Gastroesophageal sphincter (tissue), 3 donors: ENCODE measurements around the gene CARTPT.

ENCODE experiments used
- EP300 ChIP-seq: sonication (generic); formaldehyde crosslinking; IDR thresholded peaks from one replicate; pipeline ENCODE4 v1.6.1; 2017; ENCODE audit warnings: antibody characterized with exemption, mild to moderate bottlenecking
- POLR2A ChIP-seq, 2 donors: fragments of 450-650 bp; IDR thresholded peaks; one replicate each; pipeline ENCODE4 v1.6.1; 2017; ENCODE audit warnings: antibody characterized with exemption in 2 of 2, mild to moderate bottlenecking in 2 of 2, moderate library complexity in 1 of 2
- POLR2AphosphoS5 ChIP-seq: sonication (generic); formaldehyde crosslinking; IDR thresholded peaks from one replicate; pipeline ENCODE4 v1.6.1; 2017; ENCODE audit warnings: antibody characterized with exemption
- TF ChIP-seq, protein P1 (sequence below), 4 experiments: fragments of 200-600 bp in 2 of 4; fragments of 450-650 bp in 2 of 4; sonication (generic) in 1 of 4; IDR thresholded peaks; one replicate each; pipeline ENCODE4 v1.5.1; 2017 to 2019; ENCODE audit warnings: antibody characterized with exemption in 4 of 4, mild to moderate bottlenecking in 2 of 4, moderate library complexity in 2 of 4

DNA sequence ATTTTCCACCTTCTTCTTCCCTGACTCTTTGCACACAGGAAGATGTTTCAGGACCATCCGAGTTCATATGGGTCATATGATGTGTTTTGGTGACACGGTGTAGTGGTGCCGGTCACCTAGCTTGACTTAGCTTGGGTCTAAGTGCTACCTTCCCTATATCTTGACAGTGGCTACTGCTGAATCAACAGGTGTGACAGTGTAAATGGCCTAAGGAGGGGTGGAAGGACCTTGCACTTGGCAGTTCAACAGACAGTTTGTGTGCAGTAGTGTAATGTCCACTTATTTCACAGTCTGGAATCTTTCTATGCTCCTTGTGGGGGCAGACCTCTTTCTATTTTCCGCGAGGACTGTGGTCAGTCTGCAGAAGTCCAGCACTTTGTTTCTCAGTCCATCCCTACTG lies 43.8 kb downstream of the CARTPT start:
- TF ChIP-seq, protein P1, sequence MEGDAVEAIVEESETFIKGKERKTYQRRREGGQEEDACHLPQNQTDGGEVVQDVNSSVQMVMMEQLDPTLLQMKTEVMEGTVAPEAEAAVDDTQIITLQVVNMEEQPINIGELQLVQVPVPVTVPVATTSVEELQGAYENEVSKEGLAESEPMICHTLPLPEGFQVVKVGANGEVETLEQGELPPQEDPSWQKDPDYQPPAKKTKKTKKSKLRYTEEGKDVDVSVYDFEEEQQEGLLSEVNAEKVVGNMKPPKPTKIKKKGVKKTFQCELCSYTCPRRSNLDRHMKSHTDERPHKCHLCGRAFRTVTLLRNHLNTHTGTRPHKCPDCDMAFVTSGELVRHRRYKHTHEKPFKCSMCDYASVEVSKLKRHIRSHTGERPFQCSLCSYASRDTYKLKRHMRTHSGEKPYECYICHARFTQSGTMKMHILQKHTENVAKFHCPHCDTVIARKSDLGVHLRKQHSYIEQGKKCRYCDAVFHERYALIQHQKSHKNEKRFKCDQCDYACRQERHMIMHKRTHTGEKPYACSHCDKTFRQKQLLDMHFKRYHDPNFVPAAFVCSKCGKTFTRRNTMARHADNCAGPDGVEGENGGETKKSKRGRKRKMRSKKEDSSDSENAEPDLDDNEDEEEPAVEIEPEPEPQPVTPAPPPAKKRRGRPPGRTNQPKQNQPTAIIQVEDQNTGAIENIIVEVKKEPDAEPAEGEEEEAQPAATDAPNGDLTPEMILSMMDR (IDR thresholded peaks at IDR 0.05): no peak
- TF ChIP-seq EP300: no peak
- no peak for TF ChIP-seq POLR2A (IDR thresholded peaks at IDR 0.05)
- no peak for TF ChIP-seq POLR2AphosphoS5
